Measurements from ENCODE around the gene MRPL2.

Gene MRPL2

DNA sequence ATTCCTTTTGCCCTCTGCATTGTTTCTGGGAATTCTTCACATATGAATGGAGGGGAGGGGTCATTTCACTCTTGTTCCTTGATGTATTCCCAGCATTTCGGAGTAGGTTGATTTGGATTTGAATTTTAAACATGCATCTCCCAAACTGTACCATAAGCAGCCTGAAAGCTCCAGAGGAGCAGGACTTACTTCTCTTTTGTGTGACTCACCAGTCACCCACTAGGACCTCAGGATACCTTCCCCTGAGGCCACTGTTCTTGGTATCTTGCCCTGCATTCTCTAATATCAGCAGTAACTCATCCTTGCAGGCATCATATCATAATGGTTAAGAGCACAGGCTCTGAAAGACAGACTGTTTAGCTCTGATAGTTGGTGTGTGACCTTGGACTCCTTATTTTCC lies 703 bp downstream of the MRPL2 start:
- TF ChIP-seq, protein P1, sequence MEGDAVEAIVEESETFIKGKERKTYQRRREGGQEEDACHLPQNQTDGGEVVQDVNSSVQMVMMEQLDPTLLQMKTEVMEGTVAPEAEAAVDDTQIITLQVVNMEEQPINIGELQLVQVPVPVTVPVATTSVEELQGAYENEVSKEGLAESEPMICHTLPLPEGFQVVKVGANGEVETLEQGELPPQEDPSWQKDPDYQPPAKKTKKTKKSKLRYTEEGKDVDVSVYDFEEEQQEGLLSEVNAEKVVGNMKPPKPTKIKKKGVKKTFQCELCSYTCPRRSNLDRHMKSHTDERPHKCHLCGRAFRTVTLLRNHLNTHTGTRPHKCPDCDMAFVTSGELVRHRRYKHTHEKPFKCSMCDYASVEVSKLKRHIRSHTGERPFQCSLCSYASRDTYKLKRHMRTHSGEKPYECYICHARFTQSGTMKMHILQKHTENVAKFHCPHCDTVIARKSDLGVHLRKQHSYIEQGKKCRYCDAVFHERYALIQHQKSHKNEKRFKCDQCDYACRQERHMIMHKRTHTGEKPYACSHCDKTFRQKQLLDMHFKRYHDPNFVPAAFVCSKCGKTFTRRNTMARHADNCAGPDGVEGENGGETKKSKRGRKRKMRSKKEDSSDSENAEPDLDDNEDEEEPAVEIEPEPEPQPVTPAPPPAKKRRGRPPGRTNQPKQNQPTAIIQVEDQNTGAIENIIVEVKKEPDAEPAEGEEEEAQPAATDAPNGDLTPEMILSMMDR (conservative IDR thresholded peaks at IDR 0.05), result no peak
- peak overlapping the region; percentile 85 for H3K27ac ChIP-seq

DNA sequence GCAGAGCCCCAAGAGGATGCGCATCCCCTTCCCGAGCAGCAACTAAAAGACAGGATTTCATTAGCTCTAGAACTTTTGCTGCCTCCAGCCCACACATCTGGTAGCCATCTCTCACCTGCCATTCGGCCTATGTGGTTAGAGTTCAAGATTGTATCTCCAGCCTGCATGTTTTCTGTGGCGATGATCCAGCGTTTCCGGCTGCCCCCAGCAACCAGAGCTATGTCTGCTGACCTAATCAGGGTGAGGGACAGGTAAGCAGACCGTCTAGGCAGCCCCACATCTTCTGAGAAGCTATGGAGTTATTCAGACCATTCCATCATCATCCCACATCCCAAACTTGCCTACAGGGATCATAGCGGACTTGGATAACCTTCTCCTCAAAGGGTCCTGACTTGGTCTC lies 3.3 kb downstream of the MRPL2 start:
- H3K27ac ChIP-seq, result no peak overlapping the region
- TF ChIP-seq, protein P1 (conservative IDR thresholded peaks at IDR 0.05), result no peak

- H3K27ac ChIP-seq, result peak overlapping the region; percentile 94
- TF ChIP-seq, protein P1 (conservative IDR thresholded peaks at IDR 0.05), result no peak
Observed at GRCh38 chr6:43054206-43054943, 4.9 kb downstream of the MRPL2 start.

GRCh38 chr6:43053545-43054205 lies 5.6 kb downstream of the MRPL2 start, which contains the start of gene CUL7:
CUL7 (minus strand) TSS chr6:43053851; CDS start chr6:43052788, 1,063 bp downstream.
- peak within 1 kb of the TSS; percentile 94 for H3K27ac ChIP-seq
- TF ChIP-seq, protein P1 (conservative IDR thresholded peaks at IDR 0.05), result no peak

GRCh38 chr6:43052842-43053544 lies 6.2 kb downstream of the MRPL2 start:
- H3K27ac ChIP-seq, result peak overlapping the region; percentile 94
- TF ChIP-seq, protein P1 (conservative IDR thresholded peaks at IDR 0.05), result no peak

DNA sequence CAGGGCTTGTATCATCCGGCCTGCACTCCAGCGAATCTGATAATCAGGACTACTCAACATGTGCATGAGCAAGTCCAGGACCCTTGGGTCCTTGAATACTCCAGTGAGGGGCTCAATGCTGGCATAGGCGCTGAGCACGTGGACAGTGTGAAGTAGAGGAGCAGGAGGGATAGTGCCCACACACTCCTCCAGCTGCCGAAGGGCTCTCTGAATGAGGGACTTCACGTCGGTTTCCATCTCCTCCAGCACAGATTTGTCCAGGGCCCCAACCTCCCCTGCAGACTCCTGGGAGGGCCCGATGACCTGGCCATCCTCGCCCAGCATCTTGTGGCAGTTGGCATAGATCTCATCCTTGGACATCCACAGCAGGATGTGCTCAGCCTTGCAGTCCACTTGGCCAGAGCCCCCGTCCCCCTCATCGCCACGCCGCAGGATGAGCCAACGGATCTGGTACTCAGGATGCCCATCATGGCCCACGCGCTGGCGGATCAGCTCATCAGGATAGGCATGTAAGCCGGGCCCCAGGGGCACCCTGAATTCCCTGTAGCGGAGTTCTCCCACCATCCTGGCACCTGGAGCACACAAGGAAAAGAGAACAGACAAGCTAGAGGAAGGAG lies 6.9 kb downstream of the MRPL2 start:
- TF ChIP-seq, protein P1 (conservative IDR thresholded peaks at IDR 0.05), result no peak
- peak overlapping the region; percentile 94 for H3K27ac ChIP-seq

- no peak overlapping the region; the same call in 1 of the 2 replicates for H3K27ac ChIP-seq
- TF ChIP-seq, protein P1 (conservative IDR thresholded peaks at IDR 0.05), result no peak
Observed at GRCh38 chr6:43050981-43051380, 8.3 kb downstream of the MRPL2 start.
